HT1080 (cell line): ENCODE results near the gene SLC12A5. TPM values are rescaled to one million over a fixed set of nuclear protein-coding genes. Genes with fewer than 3 reads are reported as not detected.
"Not testable (repeated sequence)": the region's sequence is repeated elsewhere in the genome, so short reads cannot be mapped to it uniquely, and the experiment has no call there.

Experiments used
- DNase-seq: peaks from one replicate; pipeline ENCODE4 v3.0.0-alpha.2; 2015; ENCODE audit warnings: low read depth
- polyA plus RNA-seq, 2 experiments: library from polyadenylated mRNA; depleted of rRNA; stranded (reverse); fragments of >200 nt; gene quantifications; 2 replicates each; pipeline ENCODE4 v1.2.3, GENCODE V29; 2015
- total RNA-seq: library from RNA; depleted of rRNA; stranded (reverse); fragments of >200 nt; shearing (Covaris generic); gene quantifications from 2 replicates; pipeline ENCODE4 v1.2.3, GENCODE V29; 2014; rRNA removed

Gene SLC12A5
- total RNA-seq, result 1.3 and 5.1 TPM in 2 replicates
- polyA plus RNA-seq (2015; cell fraction: cytosol; rRNA removed), result 3.2 and 4.1 TPM in 2 replicates
- 0.12 and 1.5 TPM in 2 replicates for polyA plus RNA-seq (2015; cell fraction: nucleus; rRNA removed)

DNA sequence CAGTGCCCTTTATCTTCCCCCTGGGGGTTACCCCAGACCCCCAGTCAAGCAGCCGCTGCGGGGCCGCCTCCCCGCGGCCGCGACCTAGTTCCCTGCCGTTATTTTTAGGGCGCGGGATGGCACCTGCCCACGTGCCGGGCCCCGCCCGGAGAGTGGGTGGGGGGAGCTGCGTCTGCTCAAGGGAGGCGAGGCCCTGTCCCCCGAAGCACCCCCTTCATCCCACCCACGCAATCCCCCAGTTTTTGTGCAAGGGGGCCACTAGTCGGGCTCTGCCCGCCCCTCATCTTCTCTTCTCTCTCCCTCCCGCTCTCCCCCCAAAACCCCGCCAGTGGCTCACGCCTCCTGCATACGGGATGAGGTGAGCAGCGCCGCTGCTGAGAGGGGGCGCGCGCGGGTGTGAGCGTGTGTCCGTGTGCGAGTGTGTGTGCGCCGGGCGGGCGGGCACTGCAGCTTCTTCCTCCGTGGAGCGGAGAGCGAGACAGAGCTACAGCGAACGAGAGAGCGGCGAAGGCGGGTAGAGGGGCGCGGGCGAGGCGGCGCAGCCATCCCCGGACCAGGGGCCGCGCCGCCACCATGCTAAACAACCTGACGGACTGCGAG, at the start of gene SLC12A5:
SLC12A5 (plus strand) TSS at position 444 of the 600 bp plus-strand sequence; CDS start at position 574, 130 bp downstream.
- no peak for DNase-seq

DNA sequence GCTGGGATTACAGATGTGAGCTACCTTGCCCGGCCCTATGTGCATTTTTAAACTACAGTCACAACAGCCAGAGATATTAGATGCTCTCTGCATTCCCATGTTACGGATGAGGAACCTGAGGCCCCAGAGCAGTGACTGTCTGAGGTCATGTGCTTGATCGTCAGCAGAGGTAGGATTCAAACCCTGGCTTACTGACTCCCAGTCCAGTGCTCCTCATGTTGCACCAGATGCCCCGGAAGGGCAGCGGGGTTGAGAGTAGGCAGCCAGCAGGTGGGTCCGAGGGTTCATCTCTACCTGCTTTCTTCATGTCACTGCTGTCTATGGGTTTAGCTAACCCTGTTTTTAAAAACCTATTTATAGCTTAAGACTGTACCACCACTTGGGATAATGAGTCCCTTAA, 47.8 kb upstream of the SLC12A5 start:
- DNase-seq, result no peak

- DNase-seq, result no peak
These were observed 45.7 kb upstream of the SLC12A5 start for GRCh38 chr20:45983279-45983743.

- peak; percentile 40 for DNase-seq
These were observed 43.4 kb upstream of the SLC12A5 start for GRCh38 chr20:45985573-45985972.

- DNase-seq, result peak; percentile 79
These were observed 41.8 kb upstream of the SLC12A5 start for GRCh38 chr20:45987108-45987780.

DNA sequence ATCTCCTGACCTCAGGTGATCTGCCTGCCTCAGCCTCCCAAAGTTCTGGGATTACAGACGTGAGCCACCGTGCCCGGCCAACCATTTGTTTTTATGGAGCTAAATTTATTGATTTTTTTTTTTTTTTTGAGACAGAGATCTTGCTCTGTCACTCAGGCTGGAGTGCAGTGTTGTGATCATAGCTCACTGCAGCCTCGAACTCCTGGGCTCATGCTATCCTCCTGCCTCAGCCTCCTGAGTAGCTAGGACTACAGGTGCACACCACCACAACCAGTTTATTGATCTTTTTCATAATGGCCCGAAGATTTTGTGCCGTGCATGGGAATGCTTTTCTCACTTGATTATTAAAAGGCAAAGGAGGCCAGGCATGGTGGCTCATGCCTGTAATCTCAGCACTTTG, 40.2 kb upstream of the SLC12A5 start:
- not testable (repeated sequence) for DNase-seq

GRCh38 chr20:45991616-45992015, 37.4 kb upstream of the SLC12A5 start:
- no peak for DNase-seq

DNA sequence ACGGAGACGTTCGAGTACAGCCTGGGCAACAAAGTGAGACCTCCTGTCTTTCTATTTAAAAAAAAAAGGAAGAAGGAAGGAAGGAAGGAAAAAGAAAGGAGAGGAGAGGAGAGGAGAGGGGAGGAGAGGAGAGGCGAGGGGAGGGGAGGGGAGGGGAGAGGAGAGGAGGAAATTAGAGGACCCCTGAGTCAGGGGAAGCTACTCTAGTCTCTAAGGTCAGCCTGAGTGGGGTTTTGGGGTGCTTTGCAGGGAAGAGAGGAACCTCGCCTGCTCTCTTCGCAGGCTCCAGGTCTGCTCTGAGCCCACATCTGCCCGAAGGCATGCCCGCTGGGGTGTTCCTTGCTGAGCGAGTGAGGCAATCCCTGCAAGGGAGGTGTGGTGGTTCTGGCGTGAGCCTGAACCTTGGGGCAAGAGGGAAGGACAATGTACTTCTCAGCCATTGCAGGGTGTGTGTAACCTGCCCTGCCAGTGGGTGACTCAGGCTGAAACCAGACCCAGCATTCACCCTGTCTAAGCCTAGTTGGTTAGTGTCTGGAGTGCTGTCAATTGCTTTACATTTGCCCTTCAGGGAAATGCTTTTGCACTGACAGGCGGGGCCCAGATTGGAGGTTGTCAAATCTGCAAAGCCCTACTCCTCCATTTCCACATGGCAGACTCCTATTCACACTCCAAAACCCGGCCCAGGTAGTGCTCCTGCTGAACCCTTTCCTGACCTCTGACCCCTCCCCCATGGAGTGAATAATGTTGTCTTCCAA, 35.6 kb upstream of the SLC12A5 start:
- DNase-seq, result peak; percentile 92

DNA sequence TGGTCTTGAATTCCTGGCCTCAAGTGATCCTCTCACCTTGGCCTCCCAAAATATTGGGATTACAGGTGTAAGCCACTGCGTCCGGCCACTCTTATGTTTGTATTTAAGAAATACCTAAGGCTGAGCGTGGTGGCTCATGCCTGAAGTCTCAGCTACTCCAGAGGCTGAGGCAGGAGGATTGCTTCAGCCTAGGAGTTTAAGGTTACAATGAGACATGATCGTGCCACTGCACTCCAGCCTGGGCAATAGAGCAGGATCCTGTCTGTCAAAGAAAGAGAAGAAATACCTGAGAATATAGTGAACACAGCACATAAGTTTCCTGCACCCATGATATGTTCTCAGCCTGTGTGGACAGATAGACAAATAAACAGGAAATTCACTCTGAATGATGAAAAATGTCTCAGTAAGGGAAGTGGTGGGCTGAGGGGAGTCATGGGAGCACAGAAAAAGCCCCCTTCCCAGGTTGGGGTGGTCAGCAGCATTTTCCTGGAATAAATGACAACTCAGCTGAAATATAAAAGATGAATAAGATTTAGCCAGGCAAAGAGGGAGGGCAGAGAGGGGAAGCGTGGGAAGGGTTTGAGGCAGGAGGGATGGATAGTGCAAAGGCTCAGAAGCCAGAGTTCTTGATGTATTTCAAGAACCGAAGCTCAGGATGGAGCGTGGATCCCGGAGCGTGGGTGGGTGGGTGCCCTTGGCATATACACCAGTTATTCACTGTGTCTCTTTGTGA, 34.1 kb upstream of the SLC12A5 start:
- DNase-seq, result no peak

GRCh38 chr20:45995495-45996097, 33.4 kb upstream of the SLC12A5 start:
- DNase-seq, result not testable (repeated sequence)

DNA sequence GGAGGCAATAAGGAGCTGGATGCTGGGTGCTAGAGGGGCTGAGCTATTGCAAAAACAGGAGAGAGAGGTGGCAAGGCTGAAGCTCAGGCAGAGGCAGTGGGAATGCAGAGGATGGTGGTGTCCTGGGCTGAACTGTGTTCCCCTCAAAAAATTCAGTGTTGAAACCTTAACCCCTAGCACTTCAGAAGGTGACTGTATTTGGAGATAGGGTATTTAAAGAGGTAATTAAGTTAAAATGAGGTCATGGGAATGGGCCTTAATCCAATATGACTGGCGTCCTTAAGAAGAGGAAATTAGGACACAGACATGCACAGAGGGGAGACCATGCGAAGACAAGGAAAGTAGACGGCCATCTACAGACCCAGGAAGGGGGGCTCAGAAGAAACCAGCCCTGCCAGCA, 31.8 kb upstream of the SLC12A5 start:
- DNase-seq, result no peak

DNA sequence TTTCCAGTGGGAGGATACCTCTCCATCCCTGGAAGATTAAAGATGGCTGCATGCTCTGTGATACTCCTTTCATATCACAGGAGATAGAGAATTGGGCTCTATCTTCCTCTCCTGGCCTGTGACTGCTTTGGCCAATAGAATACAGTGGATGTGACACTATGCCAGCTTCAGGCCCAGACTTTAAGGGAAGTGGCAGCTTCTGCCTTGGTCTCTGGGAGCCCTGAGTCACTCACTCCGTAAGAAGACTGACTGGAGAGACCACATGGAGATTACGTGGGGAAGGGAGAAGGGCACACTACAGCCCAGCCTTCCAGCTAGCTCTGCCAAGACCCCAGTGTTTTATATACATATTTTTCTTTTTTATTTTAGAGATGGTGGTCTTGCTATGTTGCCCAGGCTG, 30.7 kb upstream of the SLC12A5 start:
- peak; percentile 38 for DNase-seq

DNA sequence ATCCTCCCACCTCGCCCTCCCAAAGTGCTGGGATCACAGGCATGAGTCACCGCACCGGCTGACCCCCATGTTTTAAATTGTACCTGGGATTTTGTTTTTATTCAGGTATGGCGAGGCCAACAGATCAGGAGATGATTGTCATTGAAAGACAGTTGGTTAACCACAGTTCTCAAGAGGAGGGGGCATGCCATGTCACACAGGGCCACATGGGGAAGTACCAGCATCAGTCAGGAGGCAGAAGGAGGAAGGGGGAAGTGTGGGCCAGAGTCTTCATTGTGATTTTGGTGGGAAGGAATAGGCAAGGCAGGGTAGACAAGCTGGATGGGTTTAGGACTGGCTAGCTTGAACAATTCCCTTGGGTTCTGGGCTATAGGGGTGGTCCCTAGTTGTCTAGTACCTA, 30.3 kb upstream of the SLC12A5 start:
- DNase-seq, result no peak

- no peak for DNase-seq
These were observed 29.3 kb upstream of the SLC12A5 start for GRCh38 chr20:45999557-46000261.

- DNase-seq, result no peak
These were observed 28.6 kb upstream of the SLC12A5 start for GRCh38 chr20:46000262-46000996.

GRCh38 chr20:46001498-46001897, 27.5 kb upstream of the SLC12A5 start:
- DNase-seq, result no peak

GRCh38 chr20:46002008-46002407, 27.0 kb upstream of the SLC12A5 start:
- no peak for DNase-seq

DNA sequence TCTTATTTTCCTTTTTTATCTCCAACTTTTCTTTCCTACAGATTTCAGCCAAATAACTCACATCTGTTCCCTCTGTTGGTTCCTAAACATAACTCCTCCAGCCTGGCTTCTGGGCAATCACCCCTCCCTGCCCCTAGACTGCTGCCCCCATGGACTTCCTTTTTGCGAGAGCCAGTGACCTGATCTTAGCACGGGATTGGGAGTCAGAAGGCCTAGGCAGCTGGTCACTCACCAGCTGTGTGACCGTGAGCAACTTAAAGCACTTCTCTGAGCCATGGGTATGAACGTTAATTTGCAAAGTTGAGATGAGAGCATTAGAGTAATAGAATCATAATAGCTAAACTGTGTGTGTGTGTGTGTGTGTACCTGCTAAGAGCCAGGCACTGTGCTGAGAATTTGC, 24.8 kb upstream of the SLC12A5 start:
- no peak for DNase-seq

- DNase-seq, result peak; percentile 87
These were observed 24.0 kb upstream of the SLC12A5 start for GRCh38 chr20:46004889-46005473.
